Stimulated activated CD4-positive, alpha-beta T cell treated with anti-CD3 and anti-CD28 coated beads, Interleukin-2, amount 100 ng/mL, for 4 hours (primary cell): ENCODE data around the gene CSMD2.

Experiments
- DNase-seq: peaks from one replicate; pipeline ENCODE4 v3.0.0-alpha.2; 2020; ENCODE audit warnings: low read depth

The CSMD2 gene

DNA sequence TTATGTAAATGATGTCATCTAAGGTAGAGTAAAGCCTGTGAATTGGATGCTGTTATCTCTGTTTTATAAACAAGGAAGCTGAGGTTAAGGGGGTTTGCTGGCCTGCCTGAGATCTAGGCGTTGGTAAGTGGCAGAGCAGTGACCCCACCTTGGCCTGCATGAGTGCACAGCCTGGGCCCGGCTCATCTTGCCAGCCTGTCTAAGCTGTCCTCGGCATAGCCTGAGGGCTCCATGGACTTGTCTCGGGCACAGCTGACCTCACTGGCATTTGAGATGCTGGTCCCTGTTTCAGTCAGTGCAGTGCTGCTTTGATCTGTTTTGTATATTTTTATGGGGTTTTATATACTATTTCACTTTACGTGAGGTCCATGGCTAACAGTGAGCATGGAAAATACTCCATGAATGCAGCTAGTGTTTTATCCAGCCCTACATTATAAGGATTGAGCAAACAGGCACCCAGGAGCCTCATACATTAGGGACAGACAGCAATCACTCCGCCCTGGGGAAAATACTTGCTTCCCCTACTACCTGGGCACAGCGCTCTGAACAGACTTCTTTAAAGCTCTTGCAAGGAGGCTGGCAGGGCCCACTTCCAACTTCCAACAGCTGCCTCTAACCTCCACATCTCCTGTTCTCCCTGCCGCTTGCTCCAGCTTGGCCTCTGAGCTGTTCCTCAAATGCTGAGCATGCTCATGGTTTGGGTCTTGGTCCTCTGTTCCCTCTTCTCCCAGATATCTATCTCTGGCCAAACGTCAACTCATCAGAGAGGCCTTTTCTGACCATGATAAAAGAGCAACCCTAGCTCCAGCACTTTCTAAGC, 451.8 kb downstream of the CSMD2 start:
- DNase-seq = no peak

- no peak for DNase-seq
Measured at GRCh38 chr1:33712186-33712585, 452.8 kb downstream of the CSMD2 start.

DNA sequence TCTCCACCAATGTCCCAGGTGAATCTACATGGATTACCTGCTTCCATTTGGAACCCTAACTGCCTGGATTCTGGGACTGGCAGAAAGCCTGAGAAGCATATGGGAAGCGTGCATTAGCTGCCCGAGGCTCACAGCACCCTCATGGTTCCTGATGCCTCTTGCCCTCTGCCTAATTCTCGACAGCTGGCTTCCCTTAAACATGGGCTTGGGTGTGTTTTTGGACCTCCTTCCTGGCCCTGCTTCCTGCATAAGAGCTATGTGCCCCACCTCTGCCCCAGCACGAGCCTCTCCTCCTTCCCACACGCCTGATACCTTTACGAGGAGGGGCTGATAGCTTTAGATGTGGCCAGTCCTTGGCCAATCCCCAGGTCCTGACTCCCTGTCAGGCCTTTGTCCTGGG, 453.5 kb downstream of the CSMD2 start:
- no peak for DNase-seq

- no peak for DNase-seq
Measured at GRCh38 chr1:33710967-33711366, 454.1 kb downstream of the CSMD2 start.

- no peak for DNase-seq
Measured at GRCh38 chr1:33709783-33710718, 455.0 kb downstream of the CSMD2 start.

- DNase-seq = no peak
Measured at GRCh38 chr1:33709174-33709782, 455.8 kb downstream of the CSMD2 start.

- no peak for DNase-seq
Measured at GRCh38 chr1:33706634-33707255, 458.3 kb downstream of the CSMD2 start.

- no peak for DNase-seq
Measured at GRCh38 chr1:33703464-33703863, 461.6 kb downstream of the CSMD2 start.

DNA sequence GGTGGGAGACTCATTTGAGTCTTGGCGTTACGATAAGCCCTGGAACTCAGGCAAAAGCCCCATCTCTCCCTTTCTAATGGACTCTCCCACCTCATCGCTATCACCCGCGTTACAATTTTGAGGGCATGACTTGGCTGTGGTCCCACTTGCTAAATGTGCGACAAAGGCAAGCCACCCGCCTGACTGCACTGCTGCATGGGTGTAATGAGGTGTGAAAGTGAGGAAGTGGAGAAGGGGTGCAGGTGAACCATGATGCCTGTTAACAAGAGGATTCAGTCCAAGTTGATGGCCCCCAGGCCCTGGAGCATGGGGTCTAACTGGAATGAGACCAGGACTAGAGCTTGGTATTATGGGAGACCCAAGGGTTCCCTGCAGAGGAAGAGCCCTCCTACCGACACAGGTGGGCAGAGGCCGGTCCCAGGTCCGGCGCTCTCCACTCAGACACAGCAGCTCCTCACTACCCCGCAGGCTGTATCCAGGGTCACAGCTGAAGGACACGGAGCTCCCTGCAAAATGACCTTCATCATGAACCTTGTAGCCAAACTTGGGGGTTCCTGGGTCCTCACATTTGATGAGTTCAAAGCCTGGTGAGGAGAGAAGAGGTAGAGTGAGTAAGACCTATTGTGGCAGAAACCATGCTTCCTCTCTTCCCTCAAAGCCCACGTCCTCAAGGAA, 466.5 kb downstream of the CSMD2 start:
- DNase-seq = no peak

GRCh38 chr1:33697816-33698215, 467.2 kb downstream of the CSMD2 start:
- DNase-seq = no peak

DNA sequence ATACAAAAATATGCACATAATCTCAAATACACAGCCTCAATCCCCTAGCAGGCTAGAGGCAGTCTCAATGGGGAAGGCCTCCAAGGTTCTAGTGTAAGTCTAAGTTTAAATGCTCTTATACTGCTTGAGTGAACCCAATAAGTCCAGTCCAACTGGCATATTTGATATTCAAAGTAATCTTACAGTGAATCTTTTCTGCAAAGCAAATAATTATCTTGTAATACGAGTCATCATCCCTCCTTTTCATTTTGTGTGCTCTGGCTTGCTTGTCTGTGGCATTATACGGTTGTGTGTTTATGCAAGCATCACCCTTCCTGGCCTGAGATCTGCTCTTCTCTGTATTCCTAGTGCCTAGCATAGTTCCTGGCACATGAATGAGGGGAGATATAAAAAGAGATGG, 468.1 kb downstream of the CSMD2 start:
- DNase-seq = no peak

- DNase-seq = no peak
Measured at GRCh38 chr1:33696311-33696710, 468.7 kb downstream of the CSMD2 start.

GRCh38 chr1:33692206-33693188, 472.5 kb downstream of the CSMD2 start:
- DNase-seq = no peak

GRCh38 chr1:33687000-33687399, 478.0 kb downstream of the CSMD2 start:
- DNase-seq = no peak

- DNase-seq = no peak
Measured at GRCh38 chr1:33686551-33686950, 478.5 kb downstream of the CSMD2 start.

DNA sequence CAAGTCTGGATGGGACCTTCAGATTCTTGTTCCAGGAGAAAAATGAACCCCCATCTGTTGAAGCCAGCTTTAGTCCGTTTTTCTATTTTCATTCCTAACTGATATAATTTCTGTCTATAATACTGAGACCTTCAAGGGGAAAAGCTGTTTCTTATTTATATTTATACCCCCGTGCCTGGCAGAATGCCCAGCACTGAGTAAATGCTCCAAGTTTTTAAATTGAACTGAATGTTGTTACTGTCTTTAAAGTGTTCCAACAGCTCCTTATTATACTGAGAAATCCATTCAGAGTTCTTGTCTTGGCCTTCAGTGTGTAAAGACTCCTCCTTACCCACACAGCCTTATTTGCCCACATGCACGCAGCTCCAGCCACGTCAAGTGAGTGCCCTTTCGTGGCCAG, 479.8 kb downstream of the CSMD2 start:
- no peak for DNase-seq

DNA sequence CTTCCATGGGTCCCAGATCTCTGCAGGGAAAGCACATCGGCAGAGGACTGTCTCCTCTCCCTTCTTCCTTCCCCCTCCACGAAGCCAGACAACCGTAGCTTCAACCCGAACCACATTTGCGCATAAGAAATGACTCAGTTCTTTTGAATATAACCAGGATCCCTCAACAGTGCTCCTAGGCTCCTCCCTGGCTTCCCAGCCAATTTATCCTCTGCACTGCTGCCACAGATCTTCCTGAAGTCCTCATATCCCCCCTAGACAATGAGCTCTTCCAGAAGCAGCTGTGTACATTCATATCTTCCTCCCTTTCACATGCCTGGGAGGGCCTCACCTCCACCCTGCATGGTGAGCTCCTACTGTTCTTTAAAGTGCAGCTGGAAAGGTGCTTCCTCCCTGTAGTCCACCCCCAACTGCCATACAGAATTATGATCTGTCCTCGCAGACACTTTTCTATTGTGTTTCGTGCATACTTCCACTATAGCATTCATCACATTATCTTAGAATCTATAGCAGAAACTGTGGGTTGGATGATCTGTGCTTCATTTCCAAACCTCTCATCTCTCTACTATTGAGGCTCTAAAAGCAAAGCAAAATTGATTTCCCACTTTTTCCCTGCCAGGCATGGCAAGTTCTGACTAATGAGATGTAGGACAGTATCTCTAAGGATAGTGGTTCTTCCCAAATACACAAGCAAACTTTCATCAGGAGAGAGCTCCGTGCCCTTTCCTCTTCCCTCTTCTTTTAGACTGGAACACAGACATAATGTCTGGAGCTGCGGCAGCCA, 480.4 kb downstream of the CSMD2 start:
- no peak for DNase-seq

GRCh38 chr1:33683913-33684312, 481.1 kb downstream of the CSMD2 start:
- no peak for DNase-seq

DNA sequence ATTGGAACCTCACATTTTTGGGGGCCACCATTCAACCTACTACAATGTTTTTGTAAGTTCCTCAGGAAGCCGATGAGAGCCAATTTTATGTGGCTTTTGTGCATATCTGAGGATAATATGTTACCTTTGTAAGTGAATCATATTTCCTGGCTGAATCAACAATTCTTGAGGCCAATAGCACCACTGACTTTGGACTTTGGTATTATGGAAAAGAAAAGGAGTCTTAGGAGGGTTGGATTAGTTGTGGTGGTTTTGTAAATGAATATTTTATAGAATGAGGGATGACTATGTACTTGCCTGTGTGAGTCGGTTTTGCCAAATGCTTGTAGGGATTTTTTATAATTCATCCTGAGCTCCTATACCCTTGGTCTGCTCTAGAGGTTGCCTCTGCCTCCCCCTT, 482.7 kb downstream of the CSMD2 start:
- DNase-seq = no peak
